ENCODE measurements around the gene SETD1A.

The SETD1A gene

GRCh38 chr16:30956601-30957455, 726 bp upstream of the SETD1A start:
- peak; percentile 70 to 73 for DNase-seq

GRCh38 chr16:30958175-30959079, 873 bp downstream of the SETD1A start:
- no peak for DNase-seq

- no peak for DNase-seq
Measured at GRCh38 chr16:30961384-30961783, 3.8 kb downstream of the SETD1A start.

- DNase-seq: no peak
Measured at GRCh38 chr16:30963925-30964511, 6.5 kb downstream of the SETD1A start.

GRCh38 chr16:30964574-30965226, 7.1 kb downstream of the SETD1A start:
- no peak for DNase-seq

GRCh38 chr16:30965436-30965835, 7.9 kb downstream of the SETD1A start:
- DNase-seq: no peak

GRCh38 chr16:30966033-30966619, 8.6 kb downstream of the SETD1A start:
- no peak for DNase-seq

GRCh38 chr16:30967795-30968194, 10.2 kb downstream of the SETD1A start:
- no peak for DNase-seq

- no peak for DNase-seq
Measured at GRCh38 chr16:30969246-30969842, 11.8 kb downstream of the SETD1A start.

- DNase-seq: no peak
Measured at GRCh38 chr16:30971298-30971697, 13.7 kb downstream of the SETD1A start.

GRCh38 chr16:30972872-30973271, 15.3 kb downstream of the SETD1A start:
- no peak for DNase-seq

GRCh38 chr16:30974348-30974747, 16.8 kb downstream of the SETD1A start:
- no peak for DNase-seq

- no peak for DNase-seq
Measured at GRCh38 chr16:30976486-30976885, 18.9 kb downstream of the SETD1A start.

DNA sequence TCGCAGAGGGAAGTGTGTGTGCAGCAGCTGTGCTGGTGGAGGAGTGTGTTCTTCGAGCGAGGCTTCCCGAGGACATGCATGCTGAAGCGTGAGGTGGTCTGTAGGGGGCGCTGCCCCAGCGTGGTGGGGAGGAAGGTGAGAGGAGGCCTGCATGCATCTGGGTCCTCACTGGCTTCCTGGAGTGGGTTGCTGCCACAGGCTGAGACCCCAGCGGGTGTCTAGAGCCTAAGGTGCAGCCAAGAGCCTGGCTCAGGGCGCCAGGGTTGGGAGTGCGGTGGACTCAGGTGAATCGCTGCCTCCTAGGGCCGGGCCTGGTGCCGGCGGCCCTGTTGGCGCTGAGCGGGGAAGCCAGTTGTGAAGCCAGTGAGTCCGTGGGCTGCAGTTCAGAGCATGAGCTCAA, 19.9 kb downstream of the SETD1A start:
- no peak for DNase-seq

DNA sequence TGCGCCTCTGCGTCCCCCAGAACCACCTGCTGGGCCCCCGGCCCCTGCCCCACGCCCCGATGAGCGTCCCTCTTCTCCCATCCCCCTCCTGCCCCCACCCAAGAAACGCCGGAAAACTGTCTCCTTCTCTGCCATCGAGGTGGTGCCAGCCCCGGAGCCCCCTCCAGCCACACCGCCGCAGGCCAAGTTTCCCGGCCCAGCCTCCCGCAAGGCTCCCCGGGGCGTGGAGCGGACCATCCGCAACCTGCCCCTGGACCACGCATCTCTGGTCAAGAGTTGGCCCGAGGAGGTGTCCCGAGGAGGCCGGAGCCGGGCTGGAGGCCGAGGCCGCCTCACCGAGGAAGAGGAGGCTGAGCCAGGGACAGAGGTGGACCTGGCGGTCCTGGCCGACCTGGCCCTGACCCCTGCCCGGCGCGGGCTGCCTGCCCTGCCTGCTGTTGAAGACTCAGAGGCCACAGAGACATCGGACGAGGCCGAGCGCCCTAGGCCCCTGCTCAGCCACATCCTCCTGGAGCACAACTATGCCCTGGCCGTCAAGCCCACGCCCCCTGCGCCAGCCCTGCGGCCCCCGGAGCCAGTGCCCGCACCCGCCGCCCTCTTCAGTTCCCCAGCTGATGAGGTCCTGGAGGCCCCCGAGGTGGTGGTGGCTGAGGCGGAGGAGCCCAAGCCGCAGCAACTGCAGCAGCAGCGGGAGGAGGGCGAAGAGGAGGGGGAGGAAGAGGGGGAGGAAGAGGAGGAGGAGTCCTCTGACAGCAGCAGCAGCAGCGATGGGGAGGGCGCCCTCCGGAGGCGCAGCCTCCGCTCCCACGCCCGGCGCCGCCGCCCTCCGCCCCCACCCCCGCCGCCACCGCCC, 21.8 kb downstream of the SETD1A start:
- DNase-seq: no peak

DNA sequence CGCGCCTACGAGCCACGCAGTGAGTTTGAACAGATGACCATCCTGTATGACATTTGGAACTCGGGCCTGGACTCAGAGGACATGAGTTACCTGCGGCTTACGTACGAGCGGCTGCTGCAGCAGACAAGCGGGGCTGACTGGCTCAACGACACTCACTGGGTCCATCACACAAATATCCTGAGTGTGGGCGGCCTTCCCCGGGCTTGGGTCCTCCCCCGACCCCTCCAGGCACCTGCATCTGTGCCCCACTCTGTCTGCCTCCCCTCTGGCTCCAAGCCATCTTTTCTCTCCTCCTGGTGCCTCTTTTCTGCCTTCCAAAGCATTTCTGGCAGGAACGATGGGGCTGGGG, 22.4 kb downstream of the SETD1A start:
- no peak for DNase-seq

DNA sequence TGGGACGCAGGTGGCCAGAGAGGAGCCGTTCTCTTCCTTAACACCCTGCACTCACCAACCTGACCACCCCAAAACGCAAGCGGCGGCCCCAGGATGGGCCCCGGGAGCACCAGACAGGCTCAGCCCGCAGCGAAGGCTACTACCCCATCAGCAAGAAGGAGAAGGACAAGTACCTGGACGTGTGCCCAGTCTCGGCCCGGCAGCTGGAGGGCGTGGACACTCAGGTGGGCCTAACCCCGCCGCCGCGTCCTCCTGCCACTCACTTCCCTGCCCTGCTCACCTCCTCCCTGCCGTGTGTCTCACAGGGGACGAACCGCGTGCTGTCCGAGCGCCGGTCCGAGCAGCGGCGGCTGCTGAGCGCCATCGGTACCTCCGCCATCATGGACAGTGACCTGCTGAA, 22.9 kb downstream of the SETD1A start:
- no peak for DNase-seq

DNA sequence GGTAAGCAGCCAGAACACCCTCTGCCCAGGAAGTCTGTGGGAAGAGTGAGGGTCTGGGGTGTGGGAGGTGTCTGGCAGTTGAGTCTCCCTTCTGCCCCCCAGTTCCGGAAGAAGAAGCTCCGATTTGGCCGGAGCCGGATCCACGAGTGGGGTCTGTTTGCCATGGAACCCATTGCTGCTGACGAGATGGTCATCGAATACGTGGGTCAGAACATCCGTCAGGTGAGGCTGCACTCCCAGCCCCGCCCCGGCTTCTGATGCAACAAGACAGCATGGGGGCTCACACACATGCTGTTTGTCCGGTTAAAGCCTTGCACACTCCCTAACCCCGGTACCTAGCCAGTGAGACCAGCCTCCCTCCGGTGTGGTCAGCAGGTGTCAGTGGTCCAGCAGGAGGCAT, 23.4 kb downstream of the SETD1A start:
- no peak for DNase-seq

- no peak for DNase-seq
Measured at GRCh38 chr16:30982548-30983288, 25.2 kb downstream of the SETD1A start.

DNA sequence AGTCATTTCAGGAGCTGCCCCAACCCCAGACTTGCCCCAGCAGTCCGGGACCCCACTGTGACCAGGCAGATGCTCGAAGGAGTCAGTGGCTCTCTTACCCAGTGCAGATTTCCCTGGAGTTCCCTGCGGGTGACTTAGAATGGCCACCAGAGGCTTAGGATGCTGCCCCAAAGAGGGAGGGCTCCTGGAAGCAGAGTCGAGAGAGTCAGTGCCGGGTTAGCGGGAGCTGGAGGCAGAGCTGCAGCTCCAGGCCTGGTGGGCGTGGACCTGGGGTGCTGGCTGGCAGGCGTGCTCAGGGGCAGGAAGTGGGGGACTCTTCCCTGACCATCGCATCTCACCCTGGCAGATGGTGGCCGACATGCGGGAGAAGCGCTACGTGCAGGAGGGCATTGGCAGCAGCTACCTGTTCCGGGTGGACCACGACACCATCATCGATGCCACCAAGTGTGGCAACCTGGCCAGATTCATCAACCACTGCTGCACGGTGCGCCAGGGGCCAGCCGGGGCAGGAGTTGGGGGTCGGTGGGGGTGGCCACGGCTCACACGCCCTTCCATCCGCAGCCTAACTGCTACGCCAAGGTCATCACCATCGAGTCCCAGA, 25.8 kb downstream of the SETD1A start:
- no peak for DNase-seq

All from hippocampal formation (tissue), 2 donors.